ENCODE measurements around the gene TBX1.

The TBX1 gene

DNA sequence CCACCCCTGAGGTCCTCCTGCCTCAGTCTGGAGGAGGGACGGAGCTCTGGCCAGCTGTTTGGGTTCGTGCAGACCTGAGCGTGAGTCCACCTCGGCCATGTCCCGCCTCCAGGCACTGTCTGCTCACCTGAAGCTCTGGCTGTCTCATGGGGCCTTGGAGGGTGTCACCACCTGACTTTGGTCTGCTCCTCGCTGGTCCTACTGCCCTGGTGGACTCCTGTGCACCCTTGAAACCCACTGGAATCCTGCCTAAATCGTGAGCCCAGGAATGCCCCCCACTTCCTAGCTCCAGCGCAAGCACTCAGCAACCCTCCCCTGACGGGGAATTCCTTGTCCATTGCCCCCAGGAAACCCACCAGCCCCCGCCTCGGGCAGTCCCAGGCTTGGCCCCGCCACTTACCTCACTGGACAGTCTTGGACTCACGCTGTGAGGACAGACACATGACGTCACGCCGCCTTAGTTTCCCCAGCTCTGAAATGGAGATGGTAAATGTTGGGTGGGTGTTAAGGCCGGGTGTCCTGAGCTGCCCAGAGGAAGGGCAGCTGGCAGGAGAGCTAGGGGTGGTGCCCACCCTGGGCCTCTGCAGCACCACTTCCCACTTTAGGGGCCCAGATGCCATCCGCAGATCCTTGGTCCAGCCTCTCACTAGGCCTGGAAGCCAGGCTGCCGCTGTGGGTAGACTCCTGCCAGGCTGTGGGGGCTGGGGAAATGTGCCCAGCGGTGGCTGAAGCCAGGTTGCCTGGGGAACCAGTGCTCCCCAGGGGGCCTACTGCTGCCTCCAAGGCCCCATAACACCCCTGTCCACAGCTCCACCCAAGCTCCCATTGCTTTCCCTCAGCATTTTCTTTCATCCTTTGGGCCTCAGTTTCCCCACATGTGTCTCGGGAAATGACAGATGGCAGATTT, 18.2 kb upstream of the TBX1 start:
- DNase-seq (no peak), ATAC-seq (ENCODE audit: insufficient read depth, low read depth) (no peak)
- H3K4me1 ChIP-seq (ENCODE audit: insufficient read depth, low read length), result no peaks in the 10 kb centered on the region
- no peaks in the 10 kb centered on the region; the same call in 1 of the 2 replicates for H4K20me1 ChIP-seq (ENCODE audit: insufficient read depth, low read length)
- no peaks in the 10 kb centered on the region for H3K27me3 ChIP-seq (ENCODE audit: insufficient read depth, low read length, poor library complexity)
- TF ChIP-seq, protein P1, sequence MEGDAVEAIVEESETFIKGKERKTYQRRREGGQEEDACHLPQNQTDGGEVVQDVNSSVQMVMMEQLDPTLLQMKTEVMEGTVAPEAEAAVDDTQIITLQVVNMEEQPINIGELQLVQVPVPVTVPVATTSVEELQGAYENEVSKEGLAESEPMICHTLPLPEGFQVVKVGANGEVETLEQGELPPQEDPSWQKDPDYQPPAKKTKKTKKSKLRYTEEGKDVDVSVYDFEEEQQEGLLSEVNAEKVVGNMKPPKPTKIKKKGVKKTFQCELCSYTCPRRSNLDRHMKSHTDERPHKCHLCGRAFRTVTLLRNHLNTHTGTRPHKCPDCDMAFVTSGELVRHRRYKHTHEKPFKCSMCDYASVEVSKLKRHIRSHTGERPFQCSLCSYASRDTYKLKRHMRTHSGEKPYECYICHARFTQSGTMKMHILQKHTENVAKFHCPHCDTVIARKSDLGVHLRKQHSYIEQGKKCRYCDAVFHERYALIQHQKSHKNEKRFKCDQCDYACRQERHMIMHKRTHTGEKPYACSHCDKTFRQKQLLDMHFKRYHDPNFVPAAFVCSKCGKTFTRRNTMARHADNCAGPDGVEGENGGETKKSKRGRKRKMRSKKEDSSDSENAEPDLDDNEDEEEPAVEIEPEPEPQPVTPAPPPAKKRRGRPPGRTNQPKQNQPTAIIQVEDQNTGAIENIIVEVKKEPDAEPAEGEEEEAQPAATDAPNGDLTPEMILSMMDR (IDR thresholded peaks at IDR 0.05; ENCODE audit: borderline replicate concordance, extremely low read depth, low read length, poor library complexity, severe bottlenecking), result no peak
- no peak for TF ChIP-seq EZH2 (IDR thresholded peaks at IDR 0.05; ENCODE audit: borderline replicate concordance, low read depth, low read length, severe bottlenecking)
- H3K36me3 ChIP-seq (ENCODE audit: insufficient read depth, low read length), result no peaks in the 10 kb centered on the region
- no peak overlapping the region for H3K4me2 ChIP-seq (ENCODE audit: insufficient read depth, low read length)
- no peaks in the 10 kb centered on the region for H3K9me3 ChIP-seq (ENCODE audit: insufficient read depth, low read length, severe bottlenecking)
- no peak overlapping the region for H3K4me3 ChIP-seq (ENCODE audit: low read depth in 1 of 2, low read length in 2 of 2)
- no peaks in the 10 kb centered on the region for H3K79me2 ChIP-seq (ENCODE audit: insufficient read depth, low read length)
- H3K9ac ChIP-seq (ENCODE audit: low read depth, low read length), result no peak overlapping the region
- H2AFZ ChIP-seq (ENCODE audit: low read depth, low read length), result no peak overlapping the region; the same call in 1 of the 2 replicates
- H3K27ac ChIP-seq (ENCODE audit: low read length), result no peak overlapping the region

DNA sequence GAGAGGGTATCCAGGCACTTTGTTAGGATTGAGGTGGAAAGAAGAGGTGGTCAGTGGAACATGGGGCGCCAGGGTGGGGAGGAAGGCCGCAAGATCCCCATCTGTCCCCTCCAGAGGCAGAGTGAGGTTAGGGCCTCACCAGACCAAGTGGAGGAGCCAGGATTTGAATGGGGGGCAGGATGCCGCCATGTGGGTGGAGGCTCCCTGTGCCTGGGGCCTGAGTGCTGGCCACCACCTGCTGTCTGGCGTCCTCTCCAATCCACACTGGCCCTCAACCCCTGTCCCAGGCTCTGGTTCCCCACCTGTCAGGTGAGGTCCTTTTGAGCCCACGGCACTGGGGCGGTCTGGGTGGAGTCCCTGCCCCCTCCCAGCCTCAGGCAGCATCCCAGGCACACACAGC, 17.5 kb upstream of the TBX1 start:
- H2AFZ ChIP-seq (ENCODE audit: low read depth, low read length), result no peak overlapping the region
- no peaks in the 10 kb centered on the region for H3K4me1 ChIP-seq (ENCODE audit: insufficient read depth, low read length)
- H4K20me1 ChIP-seq (ENCODE audit: insufficient read depth, low read length), result no peaks in the 10 kb centered on the region; the same call in 1 of the 2 replicates
- no peak for DNase-seq
- no peak overlapping the region for H3K27ac ChIP-seq (ENCODE audit: low read length)
- ATAC-seq (ENCODE audit: insufficient read depth, low read depth), result no peak
- H3K4me3 ChIP-seq (ENCODE audit: low read depth in 1 of 2, low read length in 2 of 2), result no peak overlapping the region
- no peaks in the 10 kb centered on the region for H3K9me3 ChIP-seq (ENCODE audit: insufficient read depth, low read length, severe bottlenecking)
- TF ChIP-seq EZH2 (IDR thresholded peaks at IDR 0.05; ENCODE audit: borderline replicate concordance, low read depth, low read length, severe bottlenecking), result no peak
- TF ChIP-seq, protein P1 (IDR thresholded peaks at IDR 0.05; ENCODE audit: borderline replicate concordance, extremely low read depth, low read length, poor library complexity, severe bottlenecking), result no peak
- no peaks in the 10 kb centered on the region for H3K27me3 ChIP-seq (ENCODE audit: insufficient read depth, low read length, poor library complexity)
- H3K79me2 ChIP-seq (ENCODE audit: insufficient read depth, low read length), result no peaks in the 10 kb centered on the region
- H3K9ac ChIP-seq (ENCODE audit: low read depth, low read length), result no peak overlapping the region
- H3K36me3 ChIP-seq (ENCODE audit: insufficient read depth, low read length), result no peaks in the 10 kb centered on the region
- H3K4me2 ChIP-seq (ENCODE audit: insufficient read depth, low read length), result no peak overlapping the region

DNA sequence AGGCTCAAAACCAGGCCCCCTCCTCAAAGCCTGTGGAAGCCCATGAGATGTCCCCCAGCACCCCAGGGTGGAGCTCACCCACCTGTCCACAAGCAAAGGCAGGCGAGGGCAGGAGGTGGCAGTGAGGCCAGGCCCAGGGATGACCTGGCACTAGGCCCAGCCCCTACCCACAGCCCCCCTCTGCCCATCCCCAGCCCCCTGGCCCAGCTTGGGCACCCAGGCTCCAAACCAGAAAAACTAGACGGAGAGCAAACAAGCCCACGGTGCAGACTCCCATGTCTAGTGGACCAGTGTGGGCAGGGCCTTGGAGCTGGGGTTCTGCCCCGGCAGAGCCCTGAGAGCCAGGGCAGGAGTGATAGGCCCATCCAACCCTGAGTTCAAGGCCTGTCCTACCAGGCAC, 16.9 kb upstream of the TBX1 start:
- no peaks in the 10 kb centered on the region for H3K36me3 ChIP-seq (ENCODE audit: insufficient read depth, low read length)
- no peaks in the 10 kb centered on the region; the same call in 1 of the 2 replicates for H4K20me1 ChIP-seq (ENCODE audit: insufficient read depth, low read length)
- no peaks in the 10 kb centered on the region for H3K79me2 ChIP-seq (ENCODE audit: insufficient read depth, low read length)
- H3K9ac ChIP-seq (ENCODE audit: low read depth, low read length), result no peak overlapping the region
- no peak overlapping the region for H3K27ac ChIP-seq (ENCODE audit: low read length)
- H3K4me1 ChIP-seq (ENCODE audit: insufficient read depth, low read length), result no peaks in the 10 kb centered on the region
- H2AFZ ChIP-seq (ENCODE audit: low read depth, low read length), result no peak overlapping the region
- TF ChIP-seq, protein P1 (IDR thresholded peaks at IDR 0.05; ENCODE audit: borderline replicate concordance, extremely low read depth, low read length, poor library complexity, severe bottlenecking), result no peak
- TF ChIP-seq EZH2 (IDR thresholded peaks at IDR 0.05; ENCODE audit: borderline replicate concordance, low read depth, low read length, severe bottlenecking), result no peak
- no peaks in the 10 kb centered on the region for H3K27me3 ChIP-seq (ENCODE audit: insufficient read depth, low read length, poor library complexity)
- no peak overlapping the region for H3K4me3 ChIP-seq (ENCODE audit: low read depth in 1 of 2, low read length in 2 of 2)
- no peak for DNase-seq
- no peaks in the 10 kb centered on the region for H3K9me3 ChIP-seq (ENCODE audit: insufficient read depth, low read length, severe bottlenecking)
- H3K4me2 ChIP-seq (ENCODE audit: insufficient read depth, low read length), result no peak overlapping the region
- ATAC-seq (ENCODE audit: insufficient read depth, low read depth), result no peak

Measured in DND-41 (cell line).